SU-DHL-6 (cell line): ENCODE results near the gene SLC39A1.

Experiments used
- H2AFZ ChIP-seq: fragments of 200-600 bp; sonication (generic); 2 replicates; pipeline ENCODE4 v1.6.1; 2014; ENCODE audit warnings: low read depth, mild to moderate bottlenecking, moderate library complexity, mixed read lengths, antibody characterized with exemption, low read length; ENCODE audit not compliant: severe bottlenecking
- H3F3A ChIP-seq: fragments of 200-600 bp; shearing (Covaris generic); 2 replicates; pipeline ENCODE4 v1.6.0; 2016; ENCODE audit warnings: antibody characterized with exemption, mild to moderate bottlenecking; ENCODE audit not compliant: insufficient read depth
- H3K27ac ChIP-seq: fragments of 200-600 bp; sonication (generic); 2 replicates; pipeline ENCODE4 v1.5.1; 2016; ENCODE audit warnings: low read depth, mild to moderate bottlenecking, low read length, moderate library complexity, mixed read lengths
- H3K27me3 ChIP-seq: fragments of 200-600 bp; sonication (generic), shearing (Covaris generic); 2 replicates; pipeline ENCODE4 v1.6.0; 2014; ENCODE audit warnings: mild to moderate bottlenecking, low read length
- H3K36me3 ChIP-seq: fragments of 200-600 bp; sonication (generic); 2 replicates; pipeline ENCODE4 v1.6.1; 2014; ENCODE audit warnings: mild to moderate bottlenecking, low read length, mixed read lengths
- H3K4me2 ChIP-seq: fragments of 300-600, 200-600 bp; shearing (Covaris generic), sonication (generic); 2 replicates; pipeline ENCODE4 v1.6.0; 2014; ENCODE audit warnings: low read length, low read depth, mild to moderate bottlenecking; ENCODE audit not compliant: poor library complexity, severe bottlenecking
- H3K4me3 ChIP-seq: fragments of 200-600 bp; sonication (generic); 2 replicates; pipeline ENCODE4 v1.5.1; 2014; ENCODE audit warnings: antibody characterized with exemption, low read length, mild to moderate bottlenecking, mixed read lengths; ENCODE audit not compliant: insufficient read depth, poor library complexity, severe bottlenecking
- H3K79me2 ChIP-seq: fragments of 200-600 bp; sonication (generic); 2 replicates; pipeline ENCODE4 v1.6.1; 2014; ENCODE audit warnings: mild to moderate bottlenecking, low read length, moderate library complexity; ENCODE audit not compliant: insufficient read depth
- H3K9ac ChIP-seq: fragments of 200-600 bp; sonication (generic); 2 replicates; pipeline ENCODE4 v1.7.0; 2014; ENCODE audit warnings: mild to moderate bottlenecking, low read length
- H3K9me2 ChIP-seq: fragments of 200-600 bp; sonication (generic); replicated peaks from 2 replicates; pipeline ENCODE4 v1.6.1; 2014; ENCODE audit warnings: low read length; ENCODE audit not compliant: insufficient read depth
- H3K9me3 ChIP-seq: fragments of 200-600 bp; sonication (generic); 2 replicates; pipeline ENCODE4 v1.6.1; 2014; ENCODE audit warnings: low read length, mixed read lengths; ENCODE audit not compliant: insufficient read depth
- H4K20me1 ChIP-seq: fragments of 200-600 bp; sonication (generic); 2 replicates; pipeline ENCODE4 v1.6.1; 2014; ENCODE audit warnings: low read depth, mild to moderate bottlenecking, antibody characterized with exemption, low read length, moderate library complexity, mixed read lengths
- EZH2phosphoT487 ChIP-seq: fragments of 200-600 bp; sonication (generic), shearing (Covaris generic); conservative IDR thresholded peaks from 2 replicates; pipeline ENCODE4 v1.6.1; 2018; ENCODE audit warnings: mild to moderate bottlenecking, antibody characterized with exemption, low read length, moderate library complexity, mixed read lengths
- TF ChIP-seq, protein P1 (sequence below): fragments of 200-600 bp; sonication (generic); IDR thresholded peaks from one replicate; pipeline ENCODE4 v1.5.1; 2017; ENCODE audit warnings: antibody characterized with exemption, mild to moderate bottlenecking, low read length, moderate library complexity; ENCODE audit not compliant: insufficient read depth, poor library complexity, severe bottlenecking

The SLC39A1 gene

GRCh38 chr1:153922972-153923925 is 40.1 kb downstream of the SLC39A1 start, which contains the start of gene GATAD2B:
TSS of gene GATAD2B (minus strand) at chr1:153922972. CDS start at chr1:153828347, 94,625 bp downstream.
- peak within 1 kb of the TSS; percentile 85 for H3K27ac ChIP-seq
- peaks cover 10% of the 10 kb centered on the region for H3F3A ChIP-seq
- TF ChIP-seq, protein P1, sequence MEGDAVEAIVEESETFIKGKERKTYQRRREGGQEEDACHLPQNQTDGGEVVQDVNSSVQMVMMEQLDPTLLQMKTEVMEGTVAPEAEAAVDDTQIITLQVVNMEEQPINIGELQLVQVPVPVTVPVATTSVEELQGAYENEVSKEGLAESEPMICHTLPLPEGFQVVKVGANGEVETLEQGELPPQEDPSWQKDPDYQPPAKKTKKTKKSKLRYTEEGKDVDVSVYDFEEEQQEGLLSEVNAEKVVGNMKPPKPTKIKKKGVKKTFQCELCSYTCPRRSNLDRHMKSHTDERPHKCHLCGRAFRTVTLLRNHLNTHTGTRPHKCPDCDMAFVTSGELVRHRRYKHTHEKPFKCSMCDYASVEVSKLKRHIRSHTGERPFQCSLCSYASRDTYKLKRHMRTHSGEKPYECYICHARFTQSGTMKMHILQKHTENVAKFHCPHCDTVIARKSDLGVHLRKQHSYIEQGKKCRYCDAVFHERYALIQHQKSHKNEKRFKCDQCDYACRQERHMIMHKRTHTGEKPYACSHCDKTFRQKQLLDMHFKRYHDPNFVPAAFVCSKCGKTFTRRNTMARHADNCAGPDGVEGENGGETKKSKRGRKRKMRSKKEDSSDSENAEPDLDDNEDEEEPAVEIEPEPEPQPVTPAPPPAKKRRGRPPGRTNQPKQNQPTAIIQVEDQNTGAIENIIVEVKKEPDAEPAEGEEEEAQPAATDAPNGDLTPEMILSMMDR = no peak
- no peak for TF ChIP-seq EZH2phosphoT487
- H3K27me3 ChIP-seq = no peaks in the 10 kb centered on the region
- peaks cover 40% of the 10 kb centered on the region for H3K79me2 ChIP-seq
- H3K4me2 ChIP-seq = peak within 1 kb of the TSS; percentile 95
- peak within 1 kb of the TSS; percentile 77 for H2AFZ ChIP-seq
- H3K9me2 ChIP-seq = no peaks in the 10 kb centered on the region
- no peaks in the 10 kb centered on the region for H3K9me3 ChIP-seq
- H3K4me3 ChIP-seq = peak within 1 kb of the TSS; percentile 88
- 0 out of 2 replicates have a peak, but pooled peaks cover 7% of the 10 kb centered on the region for H3K36me3 ChIP-seq
- H3K9ac ChIP-seq = peak within 1 kb of the TSS; percentile 93
- peaks cover 4% of the 10 kb centered on the region; the same call in 1 of the 2 replicates for H4K20me1 ChIP-seq

DNA sequence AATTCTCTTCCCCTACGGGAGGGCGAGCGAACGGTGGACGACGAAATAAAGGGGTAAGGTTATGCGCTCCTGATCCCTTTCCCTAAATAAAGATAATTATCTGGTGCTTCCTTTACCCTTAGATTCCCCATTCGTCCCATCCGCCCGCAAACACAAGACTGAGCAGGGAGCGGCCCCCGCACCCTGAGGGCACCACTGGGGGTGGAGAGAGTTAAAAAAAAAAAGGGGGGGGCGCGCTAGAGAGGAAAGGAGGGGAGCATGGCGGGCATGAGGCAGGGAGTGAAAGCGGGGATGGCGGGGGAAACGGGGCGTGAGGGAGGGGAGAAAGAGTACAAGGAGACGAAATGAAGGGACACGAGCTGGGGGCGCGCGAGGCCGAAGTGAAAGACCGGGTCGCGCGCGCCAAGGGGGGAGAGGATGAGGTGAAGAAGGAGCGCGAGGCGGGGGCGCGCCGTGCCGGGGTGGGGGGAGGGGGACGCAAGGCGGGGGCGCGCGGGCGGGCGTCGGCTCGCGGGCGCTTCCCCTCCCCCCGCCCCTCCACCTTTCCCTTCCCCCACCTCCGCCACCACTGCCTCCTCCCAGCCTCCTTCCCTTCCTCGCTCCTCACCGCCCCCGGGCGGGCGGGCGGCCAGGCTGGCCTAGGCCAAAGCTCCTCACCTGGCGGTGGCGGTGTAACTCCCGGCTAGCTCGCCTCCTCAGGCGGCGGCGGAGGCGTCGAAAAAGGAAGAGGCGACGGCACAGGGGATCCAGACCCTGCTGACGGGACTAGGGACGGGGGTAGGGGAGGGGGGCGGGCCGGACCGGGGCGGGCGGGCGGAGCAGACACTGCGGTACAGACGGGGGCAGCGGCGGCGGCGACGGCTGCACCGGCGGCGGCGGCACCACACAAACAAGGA is 41.0 kb downstream of the SLC39A1 start:
- Histone ChIP-seq H3K9ac (peak overlapping the region; percentile 89), H4K20me1 (peaks cover 4% of the 10 kb centered on the region; the same call in 1 of the 2 replicates), H3K27me3 (no peaks in the 10 kb centered on the region), H3K4me3 (peak overlapping the region; percentile 83), H2AFZ (no peak overlapping the region), H3F3A (peaks cover 8% of the 10 kb centered on the region), H3K9me3 (no peaks in the 10 kb centered on the region), H3K27ac (peak overlapping the region; percentile 85), H3K9me2 (no peaks in the 10 kb centered on the region), H3K36me3 (0 out of 2 replicates have a peak, but pooled peaks cover 10% of the 10 kb centered on the region), H3K79me2 (peaks cover 49% of the 10 kb centered on the region), H3K4me2 (peak overlapping the region; percentile 74)
- no peak for TF ChIP-seq EZH2phosphoT487
- TF ChIP-seq, protein P1 = no peak

GRCh38 chr1:153921803-153922075 is 41.6 kb downstream of the SLC39A1 start:
- Histone ChIP-seq H3K9me3 (no peaks in the 10 kb centered on the region), H3K9me2 (no peaks in the 10 kb centered on the region), H4K20me1 (peaks cover 4% of the 10 kb centered on the region; the same call in 1 of the 2 replicates), H3K27ac (peak overlapping the region; percentile 85), H3K4me2 (peak overlapping the region; percentile 74), H2AFZ (no peak overlapping the region), H3K36me3 (0 out of 2 replicates have a peak, but pooled peaks cover 10% of the 10 kb centered on the region), H3K9ac (peak overlapping the region; percentile 89), H3K79me2 (peaks cover 55% of the 10 kb centered on the region), H3K27me3 (no peaks in the 10 kb centered on the region), H3K4me3 (peak overlapping the region; percentile 83), H3F3A (peaks cover 8% of the 10 kb centered on the region)
- no peak for TF ChIP-seq EZH2phosphoT487
- TF ChIP-seq, protein P1 = no peak
